Osteocyte (in vitro differentiated cells): ENCODE measurements around the gene BCL2. TPM values are rescaled to one million over a fixed set of nuclear protein-coding genes. Genes with fewer than 3 reads are reported as not detected.

ENCODE experiments used
- DNase-seq: peaks from one replicate; pipeline ENCODE4 v3.0.0; 2021; ENCODE audit warnings: mixed read lengths; ENCODE audit not compliant: unreplicated experiment; ENCODE audit errors: extremely low spot score
- H3K27ac Mint-ChIP-seq: one replicate; pipeline ENCODE4 v1.8.0; 2021; ENCODE audit warnings: mild to moderate bottlenecking, mixed read lengths; ENCODE audit not compliant: unreplicated experiment
- H3K27me3 Mint-ChIP-seq: one replicate; pipeline ENCODE4 v1.8.0; 2021; ENCODE audit warnings: mixed read lengths; ENCODE audit not compliant: unreplicated experiment
- H3K36me3 Mint-ChIP-seq: one replicate; pipeline ENCODE4 v1.8.0; 2021; ENCODE audit warnings: mixed read lengths; ENCODE audit not compliant: unreplicated experiment
- H3K4me1 Mint-ChIP-seq: one replicate; pipeline ENCODE4 v1.8.0; 2021; ENCODE audit warnings: mixed read lengths; ENCODE audit not compliant: unreplicated experiment
- H3K4me3 Mint-ChIP-seq: one replicate; pipeline ENCODE4 v1.8.0; 2021; ENCODE audit warnings: mild to moderate bottlenecking, moderate library complexity, mixed read lengths; ENCODE audit not compliant: unreplicated experiment
- H3K9me3 Mint-ChIP-seq: one replicate; pipeline ENCODE4 v1.8.0; 2021; ENCODE audit warnings: mixed read lengths; ENCODE audit not compliant: unreplicated experiment
- total RNA-seq: library from RNA; stranded (reverse); gene quantifications from 2 replicates; pipeline ENCODE4 v1.2.1, GENCODE V29; 2021
- TF ChIP-seq, protein P1 (sequence below): fragments of 200-600 bp; sonication (generic); IDR thresholded peaks from 2 replicates; pipeline ENCODE4 v1.5.0; 2021; ENCODE audit warnings: antibody characterized with exemption, mild to moderate bottlenecking, moderate library complexity

The BCL2 gene
- total RNA-seq, 1 donor from 2014 or later, result 3.2 TPM

DNA sequence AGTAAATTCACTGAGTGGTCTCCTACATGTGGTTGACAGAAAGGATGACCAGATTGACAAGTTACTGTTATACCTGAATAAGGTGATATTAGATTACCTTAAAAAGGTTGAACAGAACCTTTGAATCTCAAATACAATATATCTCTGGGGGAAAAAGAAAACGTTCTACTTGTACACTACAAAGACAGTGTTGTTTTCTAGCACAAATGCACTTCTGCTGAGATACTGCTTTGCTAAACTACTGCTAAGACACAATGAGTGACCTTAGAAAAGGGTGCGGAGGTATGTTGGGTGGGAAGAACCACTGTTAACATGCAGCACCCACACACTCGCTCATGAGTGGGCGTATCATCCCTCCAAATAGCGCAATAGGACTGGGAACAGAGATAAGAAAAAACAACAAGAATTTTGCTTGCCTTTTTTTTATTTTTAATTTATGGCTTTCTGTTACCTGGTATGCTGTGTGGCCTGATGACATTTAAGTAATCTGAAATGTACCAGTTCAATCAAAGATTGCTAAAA, 6.1 kb downstream of the BCL2 start:
- TF ChIP-seq, protein P1, sequence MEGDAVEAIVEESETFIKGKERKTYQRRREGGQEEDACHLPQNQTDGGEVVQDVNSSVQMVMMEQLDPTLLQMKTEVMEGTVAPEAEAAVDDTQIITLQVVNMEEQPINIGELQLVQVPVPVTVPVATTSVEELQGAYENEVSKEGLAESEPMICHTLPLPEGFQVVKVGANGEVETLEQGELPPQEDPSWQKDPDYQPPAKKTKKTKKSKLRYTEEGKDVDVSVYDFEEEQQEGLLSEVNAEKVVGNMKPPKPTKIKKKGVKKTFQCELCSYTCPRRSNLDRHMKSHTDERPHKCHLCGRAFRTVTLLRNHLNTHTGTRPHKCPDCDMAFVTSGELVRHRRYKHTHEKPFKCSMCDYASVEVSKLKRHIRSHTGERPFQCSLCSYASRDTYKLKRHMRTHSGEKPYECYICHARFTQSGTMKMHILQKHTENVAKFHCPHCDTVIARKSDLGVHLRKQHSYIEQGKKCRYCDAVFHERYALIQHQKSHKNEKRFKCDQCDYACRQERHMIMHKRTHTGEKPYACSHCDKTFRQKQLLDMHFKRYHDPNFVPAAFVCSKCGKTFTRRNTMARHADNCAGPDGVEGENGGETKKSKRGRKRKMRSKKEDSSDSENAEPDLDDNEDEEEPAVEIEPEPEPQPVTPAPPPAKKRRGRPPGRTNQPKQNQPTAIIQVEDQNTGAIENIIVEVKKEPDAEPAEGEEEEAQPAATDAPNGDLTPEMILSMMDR, result no peak
- H3K4me3 Mint-ChIP-seq, result no peak overlapping the region

DNA sequence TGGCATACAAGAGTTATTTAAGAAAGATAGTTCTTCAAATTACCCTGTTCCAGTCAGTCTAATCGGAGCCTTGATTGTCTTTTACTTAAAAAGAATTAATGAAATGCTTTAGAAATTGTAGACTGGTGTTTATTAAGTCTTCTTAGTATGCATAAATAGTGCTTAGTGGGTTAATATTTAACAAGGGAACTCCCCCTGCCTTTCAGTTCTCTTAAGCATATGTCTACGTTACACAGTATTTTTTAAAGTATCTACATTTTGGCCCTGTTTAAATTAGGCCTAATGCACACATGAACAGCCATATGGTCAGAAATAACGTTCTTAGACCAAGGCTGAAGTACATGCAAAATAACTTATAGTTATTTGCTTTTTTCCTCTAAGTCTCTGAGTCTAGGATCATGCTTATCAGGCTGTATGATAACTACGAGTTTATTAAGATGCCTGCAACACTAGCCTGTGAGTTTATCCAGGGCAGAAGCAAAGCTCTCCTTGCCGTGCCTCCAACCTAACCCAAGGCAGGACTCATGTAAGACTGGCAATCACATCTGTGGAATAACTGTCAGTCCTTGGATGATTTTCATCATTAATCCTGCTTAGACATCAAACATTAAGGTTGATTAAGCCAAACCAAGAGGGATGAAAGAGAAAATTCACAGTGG, 6.7 kb downstream of the BCL2 start:
- H3K27ac Mint-ChIP-seq, result no peak overlapping the region
- H3K9me3 Mint-ChIP-seq, result no peaks in the 10 kb centered on the region
- H3K27me3 Mint-ChIP-seq, result no peaks in the 10 kb centered on the region
- TF ChIP-seq, protein P1, result no peak
- H3K4me3 Mint-ChIP-seq, result no peak overlapping the region
- H3K4me1 Mint-ChIP-seq, result peaks cover 8% of the 10 kb centered on the region
- no peaks in the 10 kb centered on the region for H3K36me3 Mint-ChIP-seq
- DNase-seq, result no peak

More for the DNA sequence above, 6.1 kb downstream of the BCL2 start:
- Mint-ChIP-seq H3K9me3 (no peaks in the 10 kb centered on the region), H3K36me3 (no peaks in the 10 kb centered on the region), H3K27me3 (peaks cover under 1% of the 10 kb centered on the region), H3K27ac (no peak overlapping the region), H3K4me1 (peaks cover 12% of the 10 kb centered on the region)
- no peak for DNase-seq

DNA sequence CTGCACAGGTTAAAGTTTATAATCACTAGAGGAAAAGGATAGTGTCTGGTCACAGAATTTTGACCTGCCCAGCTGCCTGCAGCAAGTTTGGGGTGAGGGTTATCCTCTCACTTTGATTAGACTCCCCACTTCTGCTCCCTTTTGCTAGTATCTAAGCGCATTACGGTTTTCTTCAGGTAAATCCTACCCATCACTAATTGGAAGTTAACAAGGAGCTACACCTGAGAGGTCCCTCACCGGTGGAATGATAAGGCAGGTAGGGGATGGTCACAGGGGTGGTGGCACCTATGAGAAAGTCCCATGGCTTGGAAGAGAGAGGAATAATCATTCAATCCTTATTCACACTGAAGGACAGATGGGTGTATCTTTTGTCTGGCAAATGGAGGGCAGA, 7.6 kb downstream of the BCL2 start:
- no peak overlapping the region for H3K4me3 Mint-ChIP-seq
- DNase-seq, result no peak
- peaks cover 3% of the 10 kb centered on the region for H3K4me1 Mint-ChIP-seq
- no peaks in the 10 kb centered on the region for H3K36me3 Mint-ChIP-seq
- no peaks in the 10 kb centered on the region for H3K9me3 Mint-ChIP-seq
- TF ChIP-seq, protein P1, result no peak
- no peak overlapping the region for H3K27ac Mint-ChIP-seq
- H3K27me3 Mint-ChIP-seq, result no peaks in the 10 kb centered on the region

DNA sequence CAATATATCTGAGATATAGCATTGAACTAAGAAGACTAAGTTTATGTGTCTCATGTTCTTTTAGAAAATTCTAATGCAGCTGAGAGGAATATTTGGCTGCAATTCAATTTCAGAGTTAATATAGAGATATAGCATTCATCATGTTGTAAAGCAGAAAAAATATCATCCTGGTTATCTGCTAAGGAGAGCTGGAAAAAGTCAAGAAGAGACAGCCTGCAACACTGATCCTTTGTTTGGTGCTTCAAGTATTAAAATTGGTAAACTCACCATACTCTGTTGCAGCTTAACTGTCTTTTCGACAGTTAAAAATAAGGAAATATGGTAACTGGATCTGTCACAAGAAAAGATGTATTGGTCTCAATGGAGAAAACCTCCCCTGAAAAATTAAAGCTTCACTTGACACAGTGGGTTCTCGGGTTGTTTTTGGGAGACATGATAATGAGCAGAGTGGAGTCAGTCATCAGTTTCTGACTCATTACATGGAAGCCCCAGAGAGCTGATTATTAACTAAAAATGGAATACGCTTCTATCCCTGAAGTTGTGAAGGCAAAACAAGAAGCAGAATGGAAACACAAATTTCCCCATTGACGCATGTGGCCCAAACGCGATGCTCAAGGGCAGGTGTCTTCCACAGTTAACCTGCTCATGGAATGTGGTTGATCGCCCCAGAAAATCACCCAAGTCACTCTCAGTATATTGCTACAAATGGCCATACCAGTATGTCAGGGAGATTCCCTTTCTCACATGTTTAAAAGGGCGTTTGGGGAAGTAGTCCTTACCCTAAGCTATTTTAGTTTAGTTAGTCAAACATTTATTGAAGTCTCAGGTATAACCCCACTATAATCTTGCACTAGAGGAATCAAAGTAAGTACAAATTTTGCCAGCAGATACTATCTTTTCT, 8.2 kb downstream of the BCL2 start:
- TF ChIP-seq, protein P1, result no peak

DNA sequence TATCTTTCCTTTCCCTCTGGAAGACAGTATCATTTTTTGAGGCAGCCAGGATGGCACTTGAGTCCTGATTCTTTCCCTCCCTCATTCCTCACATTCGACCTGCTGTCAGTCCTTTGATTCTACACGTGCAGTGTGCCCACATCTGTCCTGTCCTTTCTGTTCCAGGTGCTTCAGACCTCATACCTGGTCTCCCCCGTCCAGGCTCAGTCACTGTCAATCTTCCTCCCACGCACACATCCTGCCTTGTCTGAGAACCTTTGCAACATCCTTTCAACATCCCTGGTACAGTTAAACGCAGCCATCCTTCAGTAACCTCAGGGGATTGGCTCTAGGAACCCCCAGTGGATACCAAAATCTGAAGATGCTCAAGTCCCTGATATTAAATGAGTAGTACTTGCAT, 10.1 kb downstream of the BCL2 start:
- DNase-seq, result no peak
- Mint-ChIP-seq H3K36me3 (no peaks in the 10 kb centered on the region), H3K27me3 (no peaks in the 10 kb centered on the region), H3K4me3 (no peak overlapping the region), H3K9me3 (no peaks in the 10 kb centered on the region), H3K4me1 (no peaks in the 10 kb centered on the region), H3K27ac (no peak overlapping the region)
- TF ChIP-seq, protein P1, result no peak

More for the DNA sequence above, 8.2 kb downstream of the BCL2 start:
- DNase-seq, result no peak
- Mint-ChIP-seq H3K4me1 (peaks cover 1% of the 10 kb centered on the region), H3K4me3 (no peak overlapping the region), H3K27me3 (no peaks in the 10 kb centered on the region), H3K36me3 (no peaks in the 10 kb centered on the region), H3K27ac (no peak overlapping the region), H3K9me3 (no peaks in the 10 kb centered on the region)
